OCI-LY3 (cell line): ENCODE measurements around the gene LHX1.

ENCODE experiments used
- CTCF ChIP-seq: fragments of 200-600, 300-600 bp; sonication (generic); IDR thresholded peaks from 2 replicates; pipeline ENCODE4 v1.5.1; 2014; ENCODE audit warnings: antibody characterized with exemption, low read length, low read depth
- EZH2phosphoT487 ChIP-seq: fragments of 200-600 bp; shearing (Covaris generic); IDR thresholded peaks from 2 replicates; pipeline ENCODE4 v1.6.1; 2018; ENCODE audit warnings: antibody characterized with exemption, mixed run types, low read depth

DNA sequence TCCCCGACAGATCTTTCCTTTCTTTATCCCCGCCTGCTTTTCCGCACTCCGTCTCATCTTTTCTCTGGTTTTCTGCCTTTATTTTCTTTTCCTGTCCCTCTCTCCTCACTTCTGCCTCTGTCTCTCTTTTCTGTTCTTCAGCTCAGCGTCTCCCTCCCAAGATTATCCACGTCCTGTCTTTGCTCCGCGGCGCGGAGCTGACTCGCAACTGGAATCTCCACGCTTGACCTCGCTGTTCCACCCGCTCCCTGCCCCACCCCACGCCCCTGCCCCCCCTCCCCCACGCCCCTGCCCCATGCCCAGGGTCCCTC is 4.9 kb upstream of the LHX1 start:
- TF ChIP-seq CTCF = no peak
- no peak for TF ChIP-seq EZH2phosphoT487
